Epithelial cell of proximal tubule (primary cell): Measurements from ENCODE around the gene CADPS. TPM values are rescaled to one million over a fixed set of nuclear protein-coding genes. Genes with fewer than 3 reads are reported as not detected.

Experiments used
- DNase-seq: peaks from one replicate; pipeline ENCODE4 v3.0.0-alpha.2; 2011; ENCODE audit warnings: low read depth
- H3K4me3 ChIP-seq: 2 replicates; pipeline ENCODE4 v1.5.1; 2011; ENCODE audit warnings: low read depth, mild to moderate bottlenecking, low read length
- total RNA-seq: library from RNA; depleted of rRNA; stranded (reverse); fragments of >200 nt; gene quantifications from 2 replicates; pipeline ENCODE4 v1.2.3, GENCODE V29; 2015
- TF ChIP-seq, protein P1 (sequence below): conservative IDR thresholded peaks from 2 replicates; pipeline ENCODE4 v1.5.1; 2012; ENCODE audit warnings: low read depth, mild to moderate bottlenecking, low read length

Gene CADPS
- total RNA-seq, 1 donor from 2014 or later: not detected

DNA sequence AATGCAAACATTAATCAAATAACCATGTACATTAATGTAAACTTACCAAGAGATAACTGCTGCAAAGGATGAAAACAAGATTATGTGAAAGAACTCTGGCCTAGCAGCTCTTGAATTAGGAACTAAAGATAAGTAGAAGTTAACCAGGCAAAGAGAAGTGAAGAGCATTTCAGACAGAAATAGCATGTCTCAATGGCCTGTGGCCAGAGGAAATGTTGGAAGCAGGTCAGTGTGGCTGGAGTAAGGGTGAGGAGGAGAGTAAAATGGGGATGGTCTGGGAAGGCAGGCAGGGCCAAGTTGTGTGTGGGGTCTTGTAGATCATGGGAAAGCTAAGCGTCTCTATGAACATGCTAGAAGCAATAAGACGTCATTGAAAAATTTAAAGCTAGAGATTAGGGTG, 192.4 kb downstream of the CADPS start:
- H3K4me3 ChIP-seq: no peak overlapping the region
- TF ChIP-seq, protein P1, sequence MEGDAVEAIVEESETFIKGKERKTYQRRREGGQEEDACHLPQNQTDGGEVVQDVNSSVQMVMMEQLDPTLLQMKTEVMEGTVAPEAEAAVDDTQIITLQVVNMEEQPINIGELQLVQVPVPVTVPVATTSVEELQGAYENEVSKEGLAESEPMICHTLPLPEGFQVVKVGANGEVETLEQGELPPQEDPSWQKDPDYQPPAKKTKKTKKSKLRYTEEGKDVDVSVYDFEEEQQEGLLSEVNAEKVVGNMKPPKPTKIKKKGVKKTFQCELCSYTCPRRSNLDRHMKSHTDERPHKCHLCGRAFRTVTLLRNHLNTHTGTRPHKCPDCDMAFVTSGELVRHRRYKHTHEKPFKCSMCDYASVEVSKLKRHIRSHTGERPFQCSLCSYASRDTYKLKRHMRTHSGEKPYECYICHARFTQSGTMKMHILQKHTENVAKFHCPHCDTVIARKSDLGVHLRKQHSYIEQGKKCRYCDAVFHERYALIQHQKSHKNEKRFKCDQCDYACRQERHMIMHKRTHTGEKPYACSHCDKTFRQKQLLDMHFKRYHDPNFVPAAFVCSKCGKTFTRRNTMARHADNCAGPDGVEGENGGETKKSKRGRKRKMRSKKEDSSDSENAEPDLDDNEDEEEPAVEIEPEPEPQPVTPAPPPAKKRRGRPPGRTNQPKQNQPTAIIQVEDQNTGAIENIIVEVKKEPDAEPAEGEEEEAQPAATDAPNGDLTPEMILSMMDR: no peak
- no peak for DNase-seq

DNA sequence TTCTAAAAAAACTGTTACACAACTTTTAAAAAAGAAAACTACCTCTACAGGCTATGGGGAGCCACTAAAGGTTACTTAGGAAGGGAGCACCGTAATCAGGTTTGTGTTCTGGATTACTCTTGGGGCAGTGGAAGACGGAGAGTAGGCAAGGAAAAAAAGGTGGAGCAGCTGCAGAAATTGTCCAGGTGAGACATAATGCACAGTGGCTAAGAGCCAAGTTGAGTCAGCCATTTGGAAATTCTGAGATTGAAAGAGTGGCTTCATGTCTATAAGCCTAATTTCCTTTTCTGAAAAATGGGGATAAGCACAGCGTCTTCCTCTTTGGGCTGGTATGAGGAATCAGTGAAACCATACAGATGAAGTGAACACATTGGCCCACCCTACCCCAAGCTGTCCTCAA, 195.2 kb downstream of the CADPS start:
- no peak for DNase-seq
- TF ChIP-seq, protein P1: no peak

DNA sequence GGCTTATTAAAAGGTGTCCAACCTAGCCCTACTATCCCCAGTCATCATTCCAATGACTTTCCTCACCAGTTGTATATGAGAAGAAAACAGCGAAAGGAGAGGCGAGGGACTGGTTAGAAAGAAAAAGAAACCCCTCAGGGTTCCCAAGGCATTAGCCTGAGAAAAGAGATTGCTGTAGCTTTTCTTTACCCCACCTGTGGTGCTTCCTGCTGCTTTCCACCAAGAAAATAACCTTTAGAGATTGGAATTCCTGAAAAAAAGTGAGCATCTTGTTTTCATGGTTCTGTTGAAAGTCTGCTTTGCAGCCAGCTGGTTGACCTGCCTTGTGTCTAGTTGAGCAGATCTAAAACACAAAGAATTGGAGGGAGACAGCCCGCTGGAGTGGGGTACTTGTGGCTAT, 196.4 kb downstream of the CADPS start:
- no peak for DNase-seq
- TF ChIP-seq, protein P1: no peak
- H3K4me3 ChIP-seq: no peak overlapping the region

More for the DNA sequence above, 195.2 kb downstream of the CADPS start:
- no peak overlapping the region for H3K4me3 ChIP-seq

DNA sequence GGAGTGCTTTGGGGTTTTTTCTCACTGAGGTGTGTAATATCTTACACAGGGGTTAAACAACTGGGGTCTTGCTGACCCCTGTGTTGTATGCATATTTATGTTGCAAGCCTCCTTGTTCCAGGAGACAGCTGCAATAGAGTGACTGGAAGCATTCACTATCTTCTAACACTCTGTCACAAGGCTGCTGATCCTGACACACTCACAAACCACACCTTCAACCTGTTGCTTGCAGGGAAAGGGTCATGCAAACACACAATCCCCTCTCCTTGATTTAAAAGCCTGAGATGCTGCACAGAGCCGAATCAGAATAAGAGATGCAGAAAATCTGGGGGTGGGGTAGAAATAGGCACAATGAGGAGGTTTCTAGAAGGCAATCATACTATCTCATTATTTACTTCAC, 197.3 kb downstream of the CADPS start:
- TF ChIP-seq, protein P1: no peak

DNA sequence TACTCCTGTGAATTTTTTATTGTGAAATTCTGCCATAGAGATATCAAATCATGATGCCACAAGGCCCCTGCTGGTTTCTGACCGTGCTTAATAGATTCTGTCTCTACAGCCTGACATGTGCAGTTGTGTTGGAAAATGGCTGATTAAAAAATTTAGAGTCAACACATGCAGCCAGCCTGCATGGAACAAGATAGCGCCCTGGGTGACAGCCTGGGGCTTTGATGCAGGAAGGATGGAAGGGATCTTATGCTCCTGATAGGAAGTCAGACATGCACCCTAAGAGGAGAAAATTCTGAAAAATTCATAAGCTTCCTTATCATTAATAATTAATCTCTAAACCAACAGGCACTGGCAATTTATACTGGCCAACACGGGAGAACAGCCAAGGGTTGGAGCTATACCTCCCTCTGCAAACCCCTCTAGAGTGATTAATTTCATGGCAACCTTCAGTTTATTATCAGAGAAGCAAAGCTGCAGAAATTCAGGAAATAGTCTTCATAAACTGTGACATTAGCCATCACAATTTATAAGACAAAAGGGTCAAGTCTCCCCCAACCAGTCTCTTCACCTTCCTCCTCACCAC, 198.4 kb downstream of the CADPS start:
- TF ChIP-seq, protein P1: no peak
- no peak for DNase-seq
- H3K4me3 ChIP-seq: no peak overlapping the region

More for the DNA sequence above, 197.3 kb downstream of the CADPS start:
- H3K4me3 ChIP-seq: no peak overlapping the region
- no peak for DNase-seq

DNA sequence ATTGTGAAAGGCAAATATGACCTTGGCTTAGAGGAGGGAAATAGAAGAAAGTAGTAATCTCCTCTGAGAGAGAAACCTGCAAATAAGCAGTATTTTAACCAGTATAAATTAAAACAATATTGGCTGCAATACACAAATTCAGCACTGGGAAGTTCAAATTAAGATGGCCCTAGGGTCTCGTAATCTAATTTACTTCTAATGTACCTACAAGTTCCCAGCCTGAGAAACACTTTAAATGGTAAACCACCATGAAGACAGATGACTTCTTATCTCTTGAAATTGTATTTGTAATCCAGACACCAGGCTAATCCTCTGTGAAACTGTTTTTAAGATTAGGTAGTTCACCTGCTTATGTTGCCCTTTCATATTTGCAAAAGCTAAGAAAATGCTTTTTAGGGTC, 199.7 kb downstream of the CADPS start:
- TF ChIP-seq, protein P1: no peak
- no peak overlapping the region for H3K4me3 ChIP-seq
- no peak for DNase-seq

DNA sequence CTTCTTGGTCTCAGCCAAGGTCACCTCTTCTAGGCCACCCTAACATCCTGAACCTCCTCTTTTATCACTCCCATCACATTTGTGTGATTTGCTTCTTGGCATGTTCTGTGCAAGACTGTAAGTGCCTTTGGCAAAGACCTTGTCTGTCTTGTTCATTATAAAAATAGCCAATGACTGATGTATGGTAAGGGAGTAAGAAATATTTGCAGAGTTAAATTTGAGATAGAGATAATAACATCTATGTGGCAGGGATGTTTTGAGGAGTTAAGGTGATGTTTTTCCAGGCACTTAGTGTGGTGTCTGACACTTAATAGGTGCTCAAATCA, 202.3 kb downstream of the CADPS start:
- TF ChIP-seq, protein P1: no peak
- no peak for DNase-seq
- no peak overlapping the region for H3K4me3 ChIP-seq
